Measurements from ENCODE around the gene CLDN18.

CLDN18 gene

GRCh38 chr3:138009476-138010272, at the start of gene CLDN18:
Gene CLDN18, plus strand, starts transcription at chr3:138010165. Its CDS starts 61 bp downstream, at chr3:138010226.
- DNase-seq = no peak

GRCh38 chr3:137962251-137962650, 47.7 kb upstream of the CLDN18 start:
- DNase-seq = no peak

- DNase-seq = no peak
Measured at GRCh38 chr3:137963463-137963862, 46.5 kb upstream of the CLDN18 start.

GRCh38 chr3:137970914-137971831, 38.8 kb upstream of the CLDN18 start:
- peak; percentile 38 for DNase-seq

GRCh38 chr3:137972396-137972795, 37.6 kb upstream of the CLDN18 start:
- DNase-seq = no peak

- no peak for DNase-seq
Measured at GRCh38 chr3:137978328-137978727, 31.6 kb upstream of the CLDN18 start.

GRCh38 chr3:137987723-137988122, 22.2 kb upstream of the CLDN18 start:
- no peak for DNase-seq

- DNase-seq = no peak
Measured at GRCh38 chr3:137988152-137988551, 21.8 kb upstream of the CLDN18 start.

GRCh38 chr3:137988982-137989381, 21.0 kb upstream of the CLDN18 start:
- no peak for DNase-seq

- DNase-seq = peak; percentile 55
Measured at GRCh38 chr3:137990427-137990826, 19.5 kb upstream of the CLDN18 start.

- DNase-seq = peak; percentile 23
Measured at GRCh38 chr3:137992592-137992991, 17.4 kb upstream of the CLDN18 start.

GRCh38 chr3:137998121-137999042, 11.6 kb upstream of the CLDN18 start:
- DNase-seq = no peak

GRCh38 chr3:138003069-138003468, 6.9 kb upstream of the CLDN18 start:
- DNase-seq = no peak

- no peak for DNase-seq
Measured at GRCh38 chr3:138005627-138006026, 4.3 kb upstream of the CLDN18 start.

GRCh38 chr3:138007898-138008297, 2.1 kb upstream of the CLDN18 start:
- no peak for DNase-seq

- no peak for DNase-seq
Measured at GRCh38 chr3:138010273-138010590, 267 bp downstream of the CLDN18 start.

- DNase-seq = no peak
Measured at GRCh38 chr3:138011722-138012121, 1.8 kb downstream of the CLDN18 start.

- no peak for DNase-seq
Measured at GRCh38 chr3:138012526-138012925, 2.6 kb downstream of the CLDN18 start.

GRCh38 chr3:138016065-138016464, 6.1 kb downstream of the CLDN18 start:
- no peak for DNase-seq

- DNase-seq = no peak
Measured at GRCh38 chr3:138019281-138020069, 9.5 kb downstream of the CLDN18 start.

- no peak for DNase-seq
Measured at GRCh38 chr3:138023754-138024153, 13.8 kb downstream of the CLDN18 start.

GRCh38 chr3:138025553-138025952, 15.6 kb downstream of the CLDN18 start:
- no peak for DNase-seq

All from NCI-H226 (cell line).